LHCN-M2 (cell line): ENCODE results near the gene CCDC152. TPM values are rescaled to one million over a fixed set of nuclear protein-coding genes. Genes with fewer than 3 reads are reported as not detected.
"Not testable (repeated sequence)": the region's sequence is repeated elsewhere in the genome, so short reads cannot be mapped to it uniquely, and the experiment has no call there.

ENCODE experiments used
- DNase-seq: peaks from one replicate; pipeline ENCODE4 v3.0.0-alpha.2; 2012; ENCODE audit warnings: low read depth
- total RNA-seq: library from RNA; depleted of rRNA; stranded (reverse); fragments of >200 nt; gene quantifications from 2 replicates; pipeline ENCODE4 v1.2.3, GENCODE V29; 2014

CCDC152 gene
- total RNA-seq, 1 experiment from 2014 or later, result under 0.01 TPM

DNA sequence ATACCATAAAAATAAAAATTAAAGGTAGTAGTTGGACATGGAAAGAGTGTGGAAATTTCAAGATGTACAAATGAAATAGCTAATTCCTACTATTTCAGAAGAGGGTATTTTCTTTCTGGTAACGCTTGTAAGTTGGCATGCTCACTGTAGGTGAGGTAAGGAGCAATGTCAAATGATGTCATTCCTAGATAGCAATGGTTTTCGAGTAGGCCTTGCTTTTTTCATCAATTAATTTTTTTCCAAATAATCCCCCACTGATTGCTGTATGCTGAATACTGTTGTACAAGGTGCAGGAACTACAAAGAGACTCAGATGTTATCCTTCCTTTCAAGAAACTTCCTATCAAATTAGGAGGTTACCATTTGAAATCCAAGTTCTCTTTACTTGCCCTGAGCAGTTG, 56.0 kb downstream of the CCDC152 start:
- no peak for DNase-seq

GRCh38 chr5:42813533-42813932, 56.9 kb downstream of the CCDC152 start:
- peak; percentile 19 for DNase-seq

- DNase-seq, result not testable (repeated sequence)
Measured at GRCh38 chr5:42816546-42816945, 59.9 kb downstream of the CCDC152 start.

- no peak for DNase-seq
Measured at GRCh38 chr5:42819745-42820144, 63.1 kb downstream of the CCDC152 start.

- no peak for DNase-seq
Measured at GRCh38 chr5:42822548-42822947, 65.9 kb downstream of the CCDC152 start.

GRCh38 chr5:42824347-42824976, 67.8 kb downstream of the CCDC152 start:
- DNase-seq, result no peak

- no peak for DNase-seq
Measured at GRCh38 chr5:42825422-42826148, 69.0 kb downstream of the CCDC152 start.

- no peak for DNase-seq
Measured at GRCh38 chr5:42826757-42827515, 70.3 kb downstream of the CCDC152 start.

- no peak for DNase-seq
Measured at GRCh38 chr5:42828671-42829070, 72.1 kb downstream of the CCDC152 start.

- DNase-seq, result no peak
Measured at GRCh38 chr5:42830924-42831323, 74.3 kb downstream of the CCDC152 start.

- no peak for DNase-seq
Measured at GRCh38 chr5:42832060-42832459, 75.4 kb downstream of the CCDC152 start.

DNA sequence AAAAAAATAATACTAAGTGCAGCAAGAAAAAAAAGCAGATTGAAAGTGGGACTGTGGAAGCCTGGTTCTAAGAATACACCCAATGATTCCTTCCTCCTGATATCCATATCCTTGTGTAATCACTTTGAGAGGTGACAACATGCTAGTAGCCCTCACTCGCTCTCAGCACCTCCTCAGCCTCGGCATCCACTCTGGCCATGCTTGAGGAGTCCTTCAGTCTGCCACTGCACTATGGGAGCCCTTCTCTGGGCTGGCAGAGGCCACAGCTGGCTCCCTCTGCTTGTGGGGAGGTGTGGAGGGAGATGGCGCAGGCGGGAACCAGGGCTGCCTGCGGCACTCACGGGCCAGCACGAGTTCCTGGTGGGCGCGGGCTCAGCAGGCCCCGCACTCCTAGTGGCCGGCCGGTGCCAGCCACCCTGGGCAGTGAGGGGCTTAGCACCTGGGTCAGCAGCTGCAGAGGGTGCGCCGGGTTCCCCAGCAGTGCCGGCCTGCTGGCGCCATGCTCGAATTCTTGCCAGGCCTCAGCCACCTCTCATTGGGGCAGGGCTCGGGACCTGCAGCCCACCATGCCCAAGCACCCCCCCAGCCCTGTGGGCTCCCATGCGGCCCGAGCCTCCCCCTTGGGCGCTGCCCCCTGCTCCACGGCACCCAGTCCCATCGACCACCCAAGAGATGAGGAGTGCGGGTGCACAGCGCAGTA, 79.6 kb downstream of the CCDC152 start:
- no peak for DNase-seq

GRCh38 chr5:42837601-42838000, 81.0 kb downstream of the CCDC152 start:
- no peak for DNase-seq

DNA sequence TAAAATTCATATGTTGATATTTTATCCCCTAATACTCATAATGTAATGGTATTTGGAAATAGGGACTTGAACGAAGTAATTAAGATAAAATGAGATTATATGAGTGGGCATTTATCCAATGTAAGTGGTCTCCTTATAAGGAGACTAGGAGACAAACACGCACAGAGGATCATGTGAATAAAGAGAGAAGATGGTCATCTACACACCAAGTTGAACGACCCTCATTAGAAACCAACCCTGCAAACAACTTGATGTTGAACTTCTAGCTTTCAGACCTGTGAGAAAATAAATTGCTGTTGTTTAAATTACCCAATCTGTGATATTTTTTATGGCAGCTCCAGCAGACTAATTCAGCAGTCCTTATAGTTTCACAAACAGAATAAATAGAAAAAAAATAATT, 82.6 kb downstream of the CCDC152 start:
- DNase-seq, result no peak

DNA sequence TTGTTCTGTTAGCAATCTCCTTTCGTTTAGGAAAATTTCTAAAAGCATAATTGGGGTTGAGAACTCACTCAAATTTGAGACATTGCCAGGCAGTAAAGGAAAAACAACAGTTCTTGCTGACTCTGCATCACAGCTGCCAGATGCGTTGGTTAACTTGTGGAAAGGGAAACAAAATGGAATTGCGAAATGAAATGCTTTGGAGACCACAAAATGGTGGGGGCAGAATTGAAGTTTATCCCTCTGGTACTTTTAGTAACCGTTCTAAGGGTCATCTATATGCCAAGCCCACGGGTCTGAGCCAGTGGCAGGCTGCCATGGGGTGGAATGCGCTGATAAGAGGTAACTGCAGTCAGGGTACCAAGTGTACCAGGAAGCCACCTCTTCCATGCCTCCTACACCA, 83.7 kb downstream of the CCDC152 start:
- DNase-seq, result peak; percentile 87

- DNase-seq, result no peak
Measured at GRCh38 chr5:42840842-42841567, 84.4 kb downstream of the CCDC152 start.

DNA sequence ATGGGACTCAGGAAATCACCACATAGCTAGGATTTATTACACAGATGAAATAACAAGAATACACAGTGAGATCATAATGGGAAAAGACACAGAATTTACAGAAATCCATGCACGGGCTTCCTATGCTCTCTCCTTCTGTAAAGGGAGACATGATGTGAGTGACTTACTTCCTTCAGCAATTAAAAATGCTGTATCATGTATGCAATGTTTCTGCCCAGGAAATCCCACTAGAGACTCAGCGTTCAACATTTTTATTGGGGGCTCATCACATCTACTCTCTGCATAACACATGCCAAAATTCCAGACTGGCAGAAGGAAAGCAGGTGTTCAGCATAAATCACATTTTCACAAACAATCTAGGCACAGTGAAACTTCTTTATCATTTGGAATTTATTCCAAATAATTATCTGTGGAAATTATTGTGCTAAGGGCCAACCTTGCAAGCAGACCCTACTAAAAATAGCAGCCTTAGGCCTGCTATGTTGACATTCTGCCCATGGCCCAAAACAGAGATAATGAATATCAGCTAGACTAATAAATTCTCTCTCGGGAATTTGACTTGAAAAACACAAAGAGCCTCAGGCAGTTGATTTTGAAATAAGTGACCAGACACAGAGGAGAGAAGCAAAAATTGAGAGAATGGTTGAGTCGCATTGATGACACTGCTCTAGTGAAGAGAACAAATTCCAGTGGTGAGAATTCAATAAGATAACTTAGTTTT, 86.5 kb downstream of the CCDC152 start:
- peak; percentile 22 for DNase-seq

- DNase-seq, result no peak
Measured at GRCh38 chr5:42843675-42844292, 87.2 kb downstream of the CCDC152 start.

GRCh38 chr5:42844408-42844807, 87.8 kb downstream of the CCDC152 start:
- DNase-seq, result not testable (repeated sequence)

DNA sequence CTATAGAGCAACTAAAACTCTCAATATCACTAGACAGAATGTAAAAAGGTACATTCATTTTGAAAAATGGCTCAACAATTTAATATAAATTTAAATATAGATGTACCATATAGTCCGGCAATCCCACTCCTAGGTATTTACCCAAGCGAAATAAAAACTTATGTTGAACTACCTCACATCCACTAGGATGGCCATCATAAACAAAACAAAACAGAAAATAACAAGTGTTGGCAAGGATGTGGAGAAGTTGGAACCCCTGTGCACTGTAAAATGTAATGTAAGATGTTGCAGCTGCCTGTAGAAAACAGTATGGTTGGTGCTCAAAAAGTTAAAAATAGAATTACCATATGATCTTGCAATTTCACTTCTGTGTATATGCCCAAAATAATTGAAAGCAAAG, 91.9 kb downstream of the CCDC152 start:
- no peak for DNase-seq
